Panc1 (cell line): ENCODE data around the gene SLC12A4. TPM values are rescaled to one million over a fixed set of nuclear protein-coding genes. Genes with fewer than 3 reads are reported as not detected.

Experiments used
- ATAC-seq: fragments of 200-7000 bp; cut with Tn5 transposase; 2 replicates; pipeline ENCODE4 v1.9.1; 2020; ENCODE audit warnings: mild to moderate bottlenecking, moderate library complexity
- BruUV-seq: library from RNA; stranded (reverse); fragments of 400-500 nt; replicated peaks from 2 replicates; lab custom pipeline; 2021; lab: Mats Ljungman, UMichigan
- CTCF ChIA-PET: fragments of 300-600 bp; sonication (Branson Sonifier 250); formaldehyde crosslinking; loops from one replicate; lab custom pipeline; 2022; ENCODE audit warnings: antibody characterized with exemption; lab: Charles Lee
- POLR2A ChIA-PET: fragments of 300-600 bp; sonication (Branson Sonifier 250); formaldehyde crosslinking; loops from one replicate; lab custom pipeline; 2022; ENCODE audit warnings: antibody characterized with exemption; lab: Charles Lee
- DNase-seq: peaks from one replicate; pipeline ENCODE4 v3.0.0-alpha.2; 2010; ENCODE audit warnings: low read depth, low spot score
- H3K27ac ChIP-seq: 2 replicates; pipeline ENCODE4 v1.5.1; 2011; ENCODE audit warnings: mild to moderate bottlenecking, low read length, inconsistent platforms
- H3K27me3 ChIP-seq: fragments of 200-500 bp; sonication (Bioruptor generic); 2 replicates; pipeline ENCODE4 v1.6.0; 2014; ENCODE audit warnings: low read length, inconsistent platforms; ENCODE audit not compliant: control insufficient read depth, insufficient read depth
- H3K36me3 ChIP-seq: fragments of 200-500 bp; sonication (Bioruptor generic); 2 replicates; pipeline ENCODE4 v1.5.1; 2014; ENCODE audit warnings: inconsistent platforms, mild to moderate bottlenecking, low read length, moderate library complexity; ENCODE audit not compliant: control insufficient read depth, insufficient read depth
- H3K4me1 ChIP-seq: 2 replicates; pipeline ENCODE4 v1.5.1; 2011; ENCODE audit warnings: inconsistent platforms, mild to moderate bottlenecking, low read length, moderate library complexity; ENCODE audit not compliant: control insufficient read depth, insufficient read depth
- H3K4me3 ChIP-seq, 2 experiments: 2 replicates each; pipeline ENCODE4 v1.5.1; 2011 to 2012; ENCODE audit warnings: low read depth in 2 of 2, low read length in 2 of 2, mild to moderate bottlenecking in 2 of 2, inconsistent platforms in 1 of 2, moderate library complexity in 1 of 2
- H3K9me3 ChIP-seq: fragments of 200-500 bp; sonication (Bioruptor generic); 2 replicates; pipeline ENCODE4 v1.5.1; 2014; ENCODE audit warnings: low read depth, mild to moderate bottlenecking, inconsistent platforms, low read length, moderate library complexity; ENCODE audit not compliant: control insufficient read depth, insufficient read depth
- POLR2AphosphoS5 ChIP-seq: IDR thresholded peaks from 2 replicates; pipeline ENCODE4 v1.6.1; 2012; ENCODE audit warnings: mild to moderate bottlenecking, low read depth, low read length, moderate library complexity
- SIN3A ChIP-seq: IDR thresholded peaks from 2 replicates; pipeline ENCODE4 v1.6.1; 2012; ENCODE audit warnings: low read depth, mild to moderate bottlenecking, low read length, moderate library complexity, borderline replicate concordance; ENCODE audit not compliant: insufficient read depth
- TCF7L2 ChIP-seq: IDR thresholded peaks from 2 replicates; pipeline ENCODE4 v1.6.1; 2011; ENCODE audit warnings: mild to moderate bottlenecking, low read depth, low read length, inconsistent platforms
- in situ Hi-C: cut with HindIII; loops from 2 replicates; pipeline ENCODE4 v1.10.0; 2016; ENCODE audit warnings: low sequenced_read_pairs, low pct_unique_long_range_greater_than_20kb
- intact Hi-C: fragments of 100-400 bp; cut with micrococcal nuclease; formaldehyde crosslinking; loops from one replicate; pipeline ENCODE4 v1.10.0; 2022; ENCODE audit not compliant: unreplicated experiment
- total RNA-seq: library from RNA; stranded (reverse); gene quantifications from one replicate; pipeline ENCODE4 v1.2.1, GENCODE V29; 2021; ENCODE audit not compliant: unreplicated experiment
- TF ChIP-seq, protein P1 (sequence below), 2 experiments: IDR thresholded peaks; 2 replicates each; pipeline ENCODE4 v1.6.1; 2011 to 2012; ENCODE audit warnings: low read depth in 2 of 2, control low read depth in 1 of 2, low read length in 1 of 2, mild to moderate bottlenecking in 1 of 2, moderate library complexity in 1 of 2; ENCODE audit not compliant: insufficient read depth in 1 of 2
- TF ChIP-seq, protein P2 (sequence below): fragments of 450-650 bp; IDR thresholded peaks from 2 replicates; pipeline ENCODE4 v1.5.1; 2017; ENCODE audit warnings: mild to moderate bottlenecking

SLC12A4 gene
- total RNA-seq, 1 experiment from 2014 or later = 31.8 TPM

DNA sequence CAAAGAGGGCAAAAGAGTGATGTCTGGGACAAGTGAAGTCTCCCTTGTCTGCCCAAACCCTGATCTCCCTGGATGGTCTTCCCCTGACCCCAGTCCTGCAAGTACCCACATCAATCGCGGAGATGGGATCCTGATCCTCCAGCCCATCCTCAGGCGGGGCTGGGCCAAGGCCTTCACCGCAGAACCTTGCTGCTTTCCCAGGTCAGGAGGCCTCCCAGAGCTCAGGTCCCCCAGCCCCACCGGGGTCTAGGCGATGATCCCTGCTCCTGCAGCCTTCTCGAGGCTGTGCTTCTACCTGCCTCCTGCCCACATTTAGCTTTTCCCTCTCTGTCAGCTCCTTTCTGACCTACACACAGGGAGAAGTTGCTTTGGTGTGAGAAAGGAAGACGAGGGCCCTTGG is 6.3 kb downstream of the SLC12A4 start:
- in situ Hi-C loops (no loop called here), intact Hi-C loops (no loop called here)
- no TSS peak for BruUV-seq
- ChIA-PET POLR2A (no interaction called here), CTCF (no interaction called here)
- no peaks in the 10 kb centered on the region for H3K9me3 ChIP-seq
- DNase-seq = no peak
- H3K27me3 ChIP-seq = no peaks in the 10 kb centered on the region
- H3K36me3 ChIP-seq = no peaks in the 10 kb centered on the region; the same call in 1 of the 2 replicates
- peaks cover 10% of the 10 kb centered on the region for H3K4me1 ChIP-seq
- H3K4me3 ChIP-seq = no peak overlapping the region
- TF ChIP-seq POLR2AphosphoS5 = no peak
- no peak for TF ChIP-seq TCF7L2
- no peak for TF ChIP-seq SIN3A
- TF ChIP-seq, protein P1, sequence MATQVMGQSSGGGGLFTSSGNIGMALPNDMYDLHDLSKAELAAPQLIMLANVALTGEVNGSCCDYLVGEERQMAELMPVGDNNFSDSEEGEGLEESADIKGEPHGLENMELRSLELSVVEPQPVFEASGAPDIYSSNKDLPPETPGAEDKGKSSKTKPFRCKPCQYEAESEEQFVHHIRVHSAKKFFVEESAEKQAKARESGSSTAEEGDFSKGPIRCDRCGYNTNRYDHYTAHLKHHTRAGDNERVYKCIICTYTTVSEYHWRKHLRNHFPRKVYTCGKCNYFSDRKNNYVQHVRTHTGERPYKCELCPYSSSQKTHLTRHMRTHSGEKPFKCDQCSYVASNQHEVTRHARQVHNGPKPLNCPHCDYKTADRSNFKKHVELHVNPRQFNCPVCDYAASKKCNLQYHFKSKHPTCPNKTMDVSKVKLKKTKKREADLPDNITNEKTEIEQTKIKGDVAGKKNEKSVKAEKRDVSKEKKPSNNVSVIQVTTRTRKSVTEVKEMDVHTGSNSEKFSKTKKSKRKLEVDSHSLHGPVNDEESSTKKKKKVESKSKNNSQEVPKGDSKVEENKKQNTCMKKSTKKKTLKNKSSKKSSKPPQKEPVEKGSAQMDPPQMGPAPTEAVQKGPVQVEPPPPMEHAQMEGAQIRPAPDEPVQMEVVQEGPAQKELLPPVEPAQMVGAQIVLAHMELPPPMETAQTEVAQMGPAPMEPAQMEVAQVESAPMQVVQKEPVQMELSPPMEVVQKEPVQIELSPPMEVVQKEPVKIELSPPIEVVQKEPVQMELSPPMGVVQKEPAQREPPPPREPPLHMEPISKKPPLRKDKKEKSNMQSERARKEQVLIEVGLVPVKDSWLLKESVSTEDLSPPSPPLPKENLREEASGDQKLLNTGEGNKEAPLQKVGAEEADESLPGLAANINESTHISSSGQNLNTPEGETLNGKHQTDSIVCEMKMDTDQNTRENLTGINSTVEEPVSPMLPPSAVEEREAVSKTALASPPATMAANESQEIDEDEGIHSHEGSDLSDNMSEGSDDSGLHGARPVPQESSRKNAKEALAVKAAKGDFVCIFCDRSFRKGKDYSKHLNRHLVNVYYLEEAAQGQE (IDR thresholded peaks at IDR 0.05; ENCODE audit: insufficient read depth in 1 of 2, low read depth in 2 of 2, low read length in 1 of 2) = no peak
- TF ChIP-seq, protein P2, sequence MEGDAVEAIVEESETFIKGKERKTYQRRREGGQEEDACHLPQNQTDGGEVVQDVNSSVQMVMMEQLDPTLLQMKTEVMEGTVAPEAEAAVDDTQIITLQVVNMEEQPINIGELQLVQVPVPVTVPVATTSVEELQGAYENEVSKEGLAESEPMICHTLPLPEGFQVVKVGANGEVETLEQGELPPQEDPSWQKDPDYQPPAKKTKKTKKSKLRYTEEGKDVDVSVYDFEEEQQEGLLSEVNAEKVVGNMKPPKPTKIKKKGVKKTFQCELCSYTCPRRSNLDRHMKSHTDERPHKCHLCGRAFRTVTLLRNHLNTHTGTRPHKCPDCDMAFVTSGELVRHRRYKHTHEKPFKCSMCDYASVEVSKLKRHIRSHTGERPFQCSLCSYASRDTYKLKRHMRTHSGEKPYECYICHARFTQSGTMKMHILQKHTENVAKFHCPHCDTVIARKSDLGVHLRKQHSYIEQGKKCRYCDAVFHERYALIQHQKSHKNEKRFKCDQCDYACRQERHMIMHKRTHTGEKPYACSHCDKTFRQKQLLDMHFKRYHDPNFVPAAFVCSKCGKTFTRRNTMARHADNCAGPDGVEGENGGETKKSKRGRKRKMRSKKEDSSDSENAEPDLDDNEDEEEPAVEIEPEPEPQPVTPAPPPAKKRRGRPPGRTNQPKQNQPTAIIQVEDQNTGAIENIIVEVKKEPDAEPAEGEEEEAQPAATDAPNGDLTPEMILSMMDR = no peak
- ATAC-seq = no peak
- no peak overlapping the region for H3K27ac ChIP-seq

DNA sequence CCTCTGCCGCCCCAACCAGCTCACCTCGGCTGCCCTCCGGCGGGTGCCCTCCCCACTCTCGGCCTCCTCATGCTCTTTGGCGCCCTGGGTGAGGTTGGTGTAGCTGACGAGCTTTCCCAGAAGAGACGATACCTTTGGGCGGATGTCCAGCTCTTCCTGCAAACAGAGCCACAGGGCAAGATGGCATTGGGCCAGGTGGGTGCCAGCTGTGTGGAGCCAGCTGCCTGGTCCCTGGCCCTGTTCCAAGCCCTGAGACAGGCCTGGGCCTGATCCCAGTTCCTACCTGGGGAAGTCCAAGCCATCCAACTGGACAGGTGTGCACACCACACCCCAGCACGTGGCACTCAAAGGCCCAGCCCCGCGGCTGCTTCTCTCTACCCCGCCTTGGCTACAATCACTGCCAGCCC is 6.9 kb downstream of the SLC12A4 start:
- intact Hi-C loops = no loop called here

More for the DNA sequence above, 6.9 kb downstream of the SLC12A4 start:
- Histone ChIP-seq H3K27me3 (no peaks in the 10 kb centered on the region), H3K27ac (no peak overlapping the region), H3K4me1 (peaks cover 4% of the 10 kb centered on the region), H3K4me3 (no peak overlapping the region), H3K9me3 (no peaks in the 10 kb centered on the region), H3K36me3 (no peaks in the 10 kb centered on the region; the same call in 1 of the 2 replicates)
- DNase-seq (no peak), ATAC-seq (no peak)
- in situ Hi-C loops = no loop called here
- BruUV-seq = no TSS peak
- TF ChIP-seq TCF7L2 (no peak), POLR2AphosphoS5 (no peak), SIN3A (no peak)
- ChIA-PET CTCF (no interaction called here), POLR2A (no interaction called here)
